Measurements from ENCODE around the gene IQSEC1. TPM values are rescaled to one million over a fixed set of nuclear protein-coding genes. Genes with fewer than 3 reads are reported as not detected.
A peak's percentile ranks its signal among the peaks of the same experiment; 100 is the strongest.

Gene IQSEC1
- total RNA-seq, 4 donors from 2014 or later, result 56.1 to 99.5 (median 78.2) TPM

GRCh38 chr3:13025778-13026518 is 47.3 kb downstream of the IQSEC1 start:
- TF ChIP-seq EP300 (IDR thresholded peaks at IDR 0.05) (no peak), POLR2AphosphoS5 (IDR thresholded peaks at IDR 0.05) (no peak), POLR2A (IDR thresholded peaks at IDR 0.05; ENCODE audit: low read depth) (no peak), CTCF (IDR thresholded peaks at IDR 0.05) (no peak)
- WGBS, result 92% methylated on average over 10 of the region's 10 CpGs
- no peaks in the 10 kb centered on the region for H3K36me3 ChIP-seq
- peaks cover 25 to 34% (median 26%) of the 10 kb centered on the region in 4 donors for H3K4me1 ChIP-seq
- no peak for DNase-seq (ENCODE audit: extremely low spot score)
- H3K27me3 ChIP-seq, result no peaks in the 10 kb centered on the region
- no peak overlapping the region for H3K27ac ChIP-seq (replicated peaks in 1 of 4)
- no peak overlapping the region for H3K4me3 ChIP-seq
- H3K9me3 ChIP-seq, result no peaks in the 10 kb centered on the region
- intact Hi-C loops (cut with DNase I), result no loop called here

GRCh38 chr3:13025090-13025489 is 48.1 kb downstream of the IQSEC1 start:
- H3K27ac ChIP-seq (replicated peaks in 1 of 4), result no peak overlapping the region
- peaks cover 31 to 42% (median 34%) of the 10 kb centered on the region in 4 donors for H3K4me1 ChIP-seq
- H3K4me3 ChIP-seq, result no peak overlapping the region
- H3K36me3 ChIP-seq, result no peaks in the 10 kb centered on the region
- DNase-seq (ENCODE audit: extremely low spot score), result no peak
- H3K27me3 ChIP-seq, result no peaks in the 10 kb centered on the region
- H3K9me3 ChIP-seq, result no peaks in the 10 kb centered on the region
- TF ChIP-seq POLR2A (IDR thresholded peaks at IDR 0.05; ENCODE audit: low read depth) (no peak), POLR2AphosphoS5 (IDR thresholded peaks at IDR 0.05) (peak in 1 of 2 donors; percentile 16)
- intact Hi-C loops (cut with DNase I), result no loop called here
- WGBS, result 80% methylated on average over 8 of the region's 8 CpGs

- 92% methylated on average over 2 of the region's 2 CpGs for WGBS
- peaks cover 35 to 46% (median 37%) of the 10 kb centered on the region in 4 donors for H3K4me1 ChIP-seq
- no peak for TF ChIP-seq POLR2AphosphoS5 (IDR thresholded peaks at IDR 0.05)
- no peak for TF ChIP-seq POLR2A (IDR thresholded peaks at IDR 0.05; ENCODE audit: low read depth)
- no peak for TF ChIP-seq EP300 (IDR thresholded peaks at IDR 0.05)
- no peak for TF ChIP-seq CTCF (IDR thresholded peaks at IDR 0.05)
- no peak overlapping the region for H3K4me3 ChIP-seq
- no peak for DNase-seq (ENCODE audit: extremely low spot score)
- H3K27ac ChIP-seq (replicated peaks in 1 of 4), result no peak overlapping the region
- H3K27me3 ChIP-seq, result no peaks in the 10 kb centered on the region
- H3K36me3 ChIP-seq, result no peaks in the 10 kb centered on the region
- intact Hi-C loops (cut with DNase I), result no loop called here
- H3K9me3 ChIP-seq, result no peaks in the 10 kb centered on the region
These were observed 48.5 kb downstream of the IQSEC1 start for GRCh38 chr3:13024765-13025065.

GRCh38 chr3:13023971-13024764 is 49.1 kb downstream of the IQSEC1 start:
- H3K27ac ChIP-seq (replicated peaks in 1 of 4), result no peak overlapping the region
- no peaks in the 10 kb centered on the region for H3K36me3 ChIP-seq
- no peak for DNase-seq (ENCODE audit: extremely low spot score)
- TF ChIP-seq CTCF (IDR thresholded peaks at IDR 0.05), result no peak
- no peak for TF ChIP-seq EP300 (IDR thresholded peaks at IDR 0.05)
- TF ChIP-seq POLR2AphosphoS5 (IDR thresholded peaks at IDR 0.05), result no peak
- no peak for TF ChIP-seq POLR2A (IDR thresholded peaks at IDR 0.05; ENCODE audit: low read depth)
- H3K9me3 ChIP-seq, result no peaks in the 10 kb centered on the region
- H3K27me3 ChIP-seq, result no peaks in the 10 kb centered on the region
- 96% methylated on average over 6 of the region's 6 CpGs for WGBS
- intact Hi-C loops (cut with DNase I), result no loop called here
- no peak overlapping the region for H3K4me3 ChIP-seq
- peaks cover 39 to 51% (median 43%) of the 10 kb centered on the region in 4 donors for H3K4me1 ChIP-seq

- WGBS, result 71% methylated on average over 5 of the region's 5 CpGs
- peaks cover 42 to 59% (median 50%) of the 10 kb centered on the region in 4 donors for H3K4me1 ChIP-seq
- DNase-seq (ENCODE audit: extremely low spot score), result no peak
These were observed 49.8 kb downstream of the IQSEC1 start for GRCh38 chr3:13023235-13023970.

More at GRCh38 chr3:13023235-13023970, 49.8 kb downstream of the IQSEC1 start:
- Histone ChIP-seq H3K9me3 (no peaks in the 10 kb centered on the region), H3K27ac (replicated peaks in 1 of 4) (peak overlapping the region; percentile 37 to 58 (median 49)), H3K4me3 (no peak overlapping the region), H3K36me3 (no peaks in the 10 kb centered on the region), H3K27me3 (no peaks in the 10 kb centered on the region)
- TF ChIP-seq CTCF (IDR thresholded peaks at IDR 0.05) (no peak), POLR2AphosphoS5 (IDR thresholded peaks at IDR 0.05) (no peak), POLR2A (IDR thresholded peaks at IDR 0.05; ENCODE audit: low read depth) (no peak), EP300 (IDR thresholded peaks at IDR 0.05) (no peak)
- intact Hi-C loops (cut with DNase I), result no loop called here
